Ectodermal cell (in vitro differentiated cells): ENCODE data around the gene ZNF397.

Experiments used
- H3K27ac ChIP-seq: 2 replicates; pipeline ENCODE4 v1.7.0; 2013; ENCODE audit warnings: mild to moderate bottlenecking, low read depth, low read length; ENCODE audit not compliant: insufficient read depth, poor library complexity, severe bottlenecking
- H3K27me3 ChIP-seq: 2 replicates; pipeline ENCODE4 v1.7.0; 2013; ENCODE audit warnings: mild to moderate bottlenecking, low read length; ENCODE audit not compliant: insufficient read depth, control insufficient read depth, poor library complexity, severe bottlenecking
- H3K36me3 ChIP-seq: one replicate; pipeline ENCODE4 v1.7.0; 2013; ENCODE audit warnings: low read length; ENCODE audit not compliant: control insufficient read depth, insufficient read depth
- H3K4me1 ChIP-seq: one replicate; pipeline ENCODE4 v1.7.0; 2013; ENCODE audit warnings: low read length; ENCODE audit not compliant: control insufficient read depth, insufficient read depth
- H3K4me3 ChIP-seq: 2 replicates; pipeline ENCODE4 v1.7.0; 2013; ENCODE audit warnings: low read depth, low read length, control low read depth; ENCODE audit not compliant: insufficient read depth
- H3K9me3 ChIP-seq: 2 replicates; pipeline ENCODE4 v1.7.0; 2013; ENCODE audit warnings: mild to moderate bottlenecking, low read length, moderate library complexity; ENCODE audit not compliant: control insufficient read depth
- WGBS, 2 experiments: methylation state at CpG; one replicate each; pipeline ENCODE4 v1.1.7; 2013; ENCODE audit warnings: missing lambda C conversion rate in 2 of 2; 5-methylcytosine and 5-hydroxymethylcytosine counted together

ZNF397 gene

GRCh38 chr18:35267809-35268208, 27.0 kb downstream of the ZNF397 start:
- H3K36me3 ChIP-seq: no peaks in the 10 kb centered on the region
- H3K4me3 ChIP-seq: no peak overlapping the region
- no peak overlapping the region for H3K27ac ChIP-seq
- no peaks in the 10 kb centered on the region for H3K4me1 ChIP-seq
- H3K27me3 ChIP-seq: no peaks in the 10 kb centered on the region
- 92 to 93% methylated on average over 30 of the region's 30 CpGs for WGBS, 2 experiments
- H3K9me3 ChIP-seq: no peaks in the 10 kb centered on the region

GRCh38 chr18:35268821-35269220, 28.0 kb downstream of the ZNF397 start:
- WGBS, 2 experiments: 94 to 98% methylated on average over 2 of the region's 2 CpGs
- Histone ChIP-seq H3K4me3 (no peak overlapping the region), H3K27me3 (no peaks in the 10 kb centered on the region), H3K4me1 (no peaks in the 10 kb centered on the region), H3K36me3 (no peaks in the 10 kb centered on the region), H3K9me3 (no peaks in the 10 kb centered on the region), H3K27ac (no peak overlapping the region)

- Histone ChIP-seq H3K27me3 (no peaks in the 10 kb centered on the region), H3K4me3 (no peak overlapping the region), H3K4me1 (no peaks in the 10 kb centered on the region), H3K9me3 (no peaks in the 10 kb centered on the region), H3K27ac (no peak overlapping the region), H3K36me3 (no peaks in the 10 kb centered on the region)
- WGBS, 2 experiments: 90 to 92% methylated on average over 35 of the region's 35 CpGs
These were observed 30.8 kb downstream of the ZNF397 start for GRCh38 chr18:35271656-35272055.

GRCh38 chr18:35276267-35276666, 35.4 kb downstream of the ZNF397 start:
- 84 to 95% methylated on average over 3 of the region's 3 CpGs for WGBS, 2 experiments
- Histone ChIP-seq H3K27me3 (no peaks in the 10 kb centered on the region), H3K4me3 (no peak overlapping the region), H3K36me3 (no peaks in the 10 kb centered on the region), H3K4me1 (no peaks in the 10 kb centered on the region), H3K27ac (no peak overlapping the region), H3K9me3 (peaks cover 2% of the 10 kb centered on the region)

- Histone ChIP-seq H3K27me3 (no peaks in the 10 kb centered on the region), H3K36me3 (no peaks in the 10 kb centered on the region), H3K27ac (no peak overlapping the region), H3K9me3 (peaks cover 2% of the 10 kb centered on the region), H3K4me3 (no peak overlapping the region), H3K4me1 (no peaks in the 10 kb centered on the region)
These were observed 36.8 kb downstream of the ZNF397 start for GRCh38 chr18:35277633-35278032.

- WGBS, 2 experiments: 76 to 87% methylated on average over 1 of the region's 1 CpG
- no peaks in the 10 kb centered on the region for H3K4me1 ChIP-seq
- peaks cover 2% of the 10 kb centered on the region for H3K9me3 ChIP-seq
- no peak overlapping the region for H3K4me3 ChIP-seq
- no peaks in the 10 kb centered on the region for H3K36me3 ChIP-seq
- H3K27me3 ChIP-seq: no peaks in the 10 kb centered on the region
- H3K27ac ChIP-seq: no peak overlapping the region
These were observed 37.3 kb downstream of the ZNF397 start for GRCh38 chr18:35278085-35278484.

GRCh38 chr18:35278969-35279368, 38.1 kb downstream of the ZNF397 start:
- H3K27ac ChIP-seq: no peak overlapping the region
- H3K9me3 ChIP-seq: peaks cover 2% of the 10 kb centered on the region
- H3K4me1 ChIP-seq: no peaks in the 10 kb centered on the region
- peaks cover 6% of the 10 kb centered on the region for H3K36me3 ChIP-seq
- no peak overlapping the region for H3K4me3 ChIP-seq
- H3K27me3 ChIP-seq: no peaks in the 10 kb centered on the region

GRCh38 chr18:35282353-35282752, 41.5 kb downstream of the ZNF397 start:
- H3K27ac ChIP-seq: no peak overlapping the region
- H3K4me3 ChIP-seq: no peak overlapping the region
- peaks cover 6% of the 10 kb centered on the region for H3K9me3 ChIP-seq
- H3K4me1 ChIP-seq: no peaks in the 10 kb centered on the region
- 100% methylated on average over 1 of the region's 1 CpG for WGBS, 2 experiments
- H3K27me3 ChIP-seq: no peaks in the 10 kb centered on the region
- H3K36me3 ChIP-seq: peaks cover 17% of the 10 kb centered on the region

GRCh38 chr18:35283923-35284794, 43.3 kb downstream of the ZNF397 start:
- Histone ChIP-seq H3K36me3 (peaks cover 17% of the 10 kb centered on the region), H3K4me3 (no peak overlapping the region), H3K9me3 (peaks cover 4% of the 10 kb centered on the region), H3K27ac (no peak overlapping the region), H3K4me1 (no peaks in the 10 kb centered on the region), H3K27me3 (no peaks in the 10 kb centered on the region)
- 95 to 96% methylated on average over 7 of the region's 7 CpGs for WGBS, 2 experiments

- Histone ChIP-seq H3K4me3 (no peak overlapping the region), H3K4me1 (no peaks in the 10 kb centered on the region), H3K27ac (no peak overlapping the region), H3K36me3 (peaks cover 17% of the 10 kb centered on the region), H3K27me3 (no peaks in the 10 kb centered on the region), H3K9me3 (peaks cover 4% of the 10 kb centered on the region)
- 91 to 96% methylated on average over 3 of the region's 3 CpGs for WGBS, 2 experiments
These were observed 44.0 kb downstream of the ZNF397 start for GRCh38 chr18:35284841-35285240.
